Lung (tissue), 12 donors: Measurements from ENCODE around the gene HS6ST3. TPM values are rescaled to one million over a fixed set of nuclear protein-coding genes. Genes with fewer than 3 reads are reported as not detected.

ENCODE experiments used
- ATAC-seq: fragments of 200-7000 bp; cut with Tn5 transposase; one replicate; pipeline ENCODE4 v1.9.1; 2020; ENCODE audit warnings: moderate number of reproducible peaks; ENCODE audit not compliant: insufficient read depth, low FRiP score
- DNase-seq, 3 donors: peaks; one replicate each; pipeline ENCODE4 v3.0.0-alpha.2; 2013 to 2017
- H3K27ac ChIP-seq, 2 donors: one replicate each; pipeline ENCODE4 v1.5.1; 2013; ENCODE audit warnings: mild to moderate bottlenecking in 2 of 2, moderate library complexity in 2 of 2, control low read depth in 1 of 2, inconsistent platforms in 1 of 2, low read depth in 1 of 2, low read length in 1 of 2
- H3K27me3 ChIP-seq, 3 donors: one replicate each; pipeline ENCODE4 v1.5.1; 2013; ENCODE audit warnings: low read length in 2 of 3; ENCODE audit not compliant: control insufficient read depth in 3 of 3, insufficient read depth in 3 of 3
- H3K36me3 ChIP-seq, 4 donors: one replicate each; pipeline ENCODE4 v1.5.1; 2013; ENCODE audit warnings: low read length in 4 of 4, mild to moderate bottlenecking in 1 of 4, moderate library complexity in 1 of 4; ENCODE audit not compliant: control insufficient read depth in 4 of 4, insufficient read depth in 4 of 4
- H3K4me1 ChIP-seq, 5 donors: one replicate each; pipeline ENCODE4 v1.5.1; 2013; ENCODE audit warnings: low read length in 5 of 5, mild to moderate bottlenecking in 2 of 5, moderate library complexity in 1 of 5; ENCODE audit not compliant: control insufficient read depth in 5 of 5, insufficient read depth in 5 of 5
- H3K4me3 ChIP-seq: one replicate; pipeline ENCODE4 v1.5.1; 2013; ENCODE audit warnings: mild to moderate bottlenecking, control low read depth, moderate library complexity
- H3K9ac ChIP-seq, 2 donors: one replicate each; pipeline ENCODE4 v1.5.1; 2013; ENCODE audit warnings: low read length in 2 of 2, control low read depth in 1 of 2; ENCODE audit not compliant: insufficient read depth in 1 of 2
- H3K9me3 ChIP-seq, 4 donors: one replicate each; pipeline ENCODE4 v1.5.1; 2013; ENCODE audit warnings: low read length in 3 of 4, mild to moderate bottlenecking in 1 of 4, moderate library complexity in 1 of 4; ENCODE audit not compliant: control insufficient read depth in 4 of 4, insufficient read depth in 3 of 4
- CTCF ChIP-seq: IDR thresholded peaks from 2 replicates; pipeline ENCODE4 v1.5.1; 2012; ENCODE audit warnings: mild to moderate bottlenecking; ENCODE audit errors: control extremely low read depth, extremely low read depth
- WGBS, 2 donors: extraction: QIAGEN DNeasy Blood & Tissue Kit; methylation state at CpG; one replicate each; pipeline ENCODE4 v1.1.7; 2013; 5-methylcytosine and 5-hydroxymethylcytosine counted together
- polyA plus RNA-seq, 2 donors: library from polyadenylated mRNA; stranded (reverse); fragments of 200-250 nt; gene quantifications; one replicate each; pipeline ENCODE4 v1.2.1, GENCODE V29; 2013
- total RNA-seq, 2 donors: library from RNA; depleted of rRNA in 1 of 2; stranded (reverse); fragments of >200 nt in 1 of 2; gene quantifications; one replicate each; pipeline ENCODE4 v1.2.1, GENCODE V29; 2014 to 2021
- donor health status: control.
- donor health status: control.
- donor health status: Bipolar disorder and iron deficiency.
- donor health status: healthy.
- donor health status: DM: yes; HTN: yes; CAD: no.

HS6ST3 gene
- total and polyA plus RNA-seq, 4 donors: 0.01 to 0.17 (median 0.04) TPM

- H3K36me3 ChIP-seq: no peaks in the 10 kb centered on the region
- no peak for TF ChIP-seq CTCF
- no peak for DNase-seq
- no peaks in the 10 kb centered on the region for H3K9me3 ChIP-seq
- H3K27me3 ChIP-seq: no peaks in the 10 kb centered on the region
- no peak for ATAC-seq
- no peaks in the 10 kb centered on the region for H3K4me1 ChIP-seq
- H3K27ac ChIP-seq: no peak overlapping the region
- 90% methylated on average over 4 of the region's 4 CpGs for WGBS, 2 donors
- H3K9ac ChIP-seq: no peak overlapping the region
- H3K4me3 ChIP-seq: no peak overlapping the region
Observed at GRCh38 chr13:96684469-96684868, 594.6 kb downstream of the HS6ST3 start.

- H3K27ac ChIP-seq: no peak overlapping the region
- no peak overlapping the region for H3K9ac ChIP-seq
- no peaks in the 10 kb centered on the region for H3K27me3 ChIP-seq
- no peak for TF ChIP-seq CTCF
- H3K4me3 ChIP-seq: no peak overlapping the region
- no peaks in the 10 kb centered on the region for H3K4me1 ChIP-seq
- no peaks in the 10 kb centered on the region for H3K36me3 ChIP-seq
- no peak for ATAC-seq
- no peak for DNase-seq
- WGBS, 2 donors: 52 to 66% methylated on average over 1 of the region's 1 CpG
- H3K9me3 ChIP-seq: no peaks in the 10 kb centered on the region
Observed at GRCh38 chr13:96684907-96685306, 595.0 kb downstream of the HS6ST3 start.

- no peak overlapping the region for H3K4me3 ChIP-seq
- H3K9me3 ChIP-seq: no peaks in the 10 kb centered on the region
- TF ChIP-seq CTCF: no peak
- H3K27me3 ChIP-seq: no peaks in the 10 kb centered on the region
- ATAC-seq: no peak
- no peak overlapping the region for H3K27ac ChIP-seq
- no peaks in the 10 kb centered on the region for H3K36me3 ChIP-seq
- 22 to 26% methylated on average over 2 of the region's 2 CpGs for WGBS, 2 donors
- H3K9ac ChIP-seq: no peak overlapping the region
- DNase-seq: no peak
- H3K4me1 ChIP-seq: no peaks in the 10 kb centered on the region
Observed at GRCh38 chr13:96686286-96686685, 596.4 kb downstream of the HS6ST3 start.

GRCh38 chr13:96687191-96687590 lies 597.3 kb downstream of the HS6ST3 start:
- H3K9me3 ChIP-seq: no peaks in the 10 kb centered on the region
- no peaks in the 10 kb centered on the region for H3K27me3 ChIP-seq
- 84 to 87% methylated on average over 3 of the region's 3 CpGs for WGBS, 2 donors
- DNase-seq: no peak
- H3K36me3 ChIP-seq: no peaks in the 10 kb centered on the region
- H3K4me1 ChIP-seq: no peaks in the 10 kb centered on the region
- H3K9ac ChIP-seq: no peak overlapping the region
- TF ChIP-seq CTCF: no peak
- no peak overlapping the region for H3K4me3 ChIP-seq
- no peak for ATAC-seq
- no peak overlapping the region for H3K27ac ChIP-seq
